ENCODE measurements around the gene CACNB4.
"Not testable (repeated sequence)": the region's sequence is repeated elsewhere in the genome, so short reads cannot be mapped to it uniquely, and the experiment has no call there.

Gene CACNB4

GRCh38 chr2:151904807-151905206 is 194.0 kb downstream of the CACNB4 start:
- no peak for DNase-seq (ENCODE audit: low read depth)

DNA sequence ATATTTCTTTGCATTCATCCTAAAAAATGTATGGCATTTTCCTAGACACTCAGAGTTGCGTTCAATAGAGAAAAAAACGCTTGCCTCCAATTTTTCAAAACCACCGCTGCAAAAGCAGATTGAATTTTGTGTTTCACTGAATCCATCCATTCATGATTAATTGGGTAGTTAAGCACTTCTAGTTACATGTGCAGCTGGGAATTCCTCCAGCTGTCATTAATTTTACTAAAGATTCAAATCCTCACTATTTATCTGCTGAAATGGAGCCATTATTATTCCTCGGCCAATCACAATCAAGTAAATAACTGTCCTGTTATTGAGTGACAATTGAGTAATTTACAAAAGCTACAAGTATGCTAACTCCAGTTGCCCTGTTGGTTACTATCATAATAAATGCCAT is 194.8 kb downstream of the CACNB4 start:
- DNase-seq (ENCODE audit: low read depth) = no peak

DNA sequence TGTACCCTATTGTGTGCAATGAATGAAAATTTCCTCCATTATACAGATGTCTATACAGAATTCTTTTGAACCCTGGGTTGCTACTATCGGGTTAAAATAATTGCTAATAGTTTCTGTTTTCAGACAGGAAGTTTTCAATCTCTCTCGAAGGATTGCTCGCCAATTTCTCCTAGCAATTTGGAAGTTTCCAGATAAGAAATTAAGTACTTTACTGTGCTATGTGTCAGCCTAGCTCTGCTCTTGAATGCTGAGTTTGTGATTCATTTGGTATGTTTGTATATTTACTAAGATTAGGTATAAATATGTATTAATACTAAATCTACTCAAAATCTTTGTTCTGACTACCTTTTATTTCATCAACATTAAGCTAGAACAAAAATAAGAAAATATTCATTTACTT is 196.0 kb downstream of the CACNB4 start:
- no peak for DNase-seq (ENCODE audit: low read depth)

DNA sequence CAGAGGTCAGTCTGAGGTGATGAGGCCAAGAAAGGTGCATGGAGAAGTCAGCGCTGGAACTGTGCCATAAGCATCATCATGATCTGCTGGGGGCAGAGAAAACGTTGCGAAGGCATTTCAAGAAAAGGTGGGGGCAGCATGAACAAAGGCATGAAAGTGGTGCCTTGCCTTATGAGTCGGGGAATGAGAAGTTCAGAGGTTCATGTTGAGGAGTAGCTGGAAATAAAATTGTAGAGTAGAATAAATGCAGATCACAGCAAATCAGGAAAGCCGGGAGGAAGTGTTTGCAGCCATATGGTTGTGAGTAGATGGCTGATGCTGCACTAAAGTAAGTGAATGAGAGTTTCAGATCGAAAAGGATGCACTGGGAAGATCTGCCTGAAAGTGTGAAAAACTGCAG is 198.5 kb downstream of the CACNB4 start:
- DNase-seq (ENCODE audit: low read depth) = no peak

- no peak for DNase-seq (ENCODE audit: low read depth)
Observed at GRCh38 chr2:151899156-151899555, 199.7 kb downstream of the CACNB4 start.

GRCh38 chr2:151891566-151892194 is 207.2 kb downstream of the CACNB4 start:
- no peak for DNase-seq (ENCODE audit: low read depth)

- no peak for DNase-seq (ENCODE audit: low read depth)
Observed at GRCh38 chr2:151887164-151887563, 211.7 kb downstream of the CACNB4 start.

GRCh38 chr2:151886241-151886640 is 212.6 kb downstream of the CACNB4 start:
- no peak for DNase-seq (ENCODE audit: low read depth)

- no peak for DNase-seq (ENCODE audit: low read depth)
Observed at GRCh38 chr2:151882786-151883445, 215.9 kb downstream of the CACNB4 start.

GRCh38 chr2:151881342-151881741 is 217.5 kb downstream of the CACNB4 start:
- DNase-seq (ENCODE audit: low read depth) = no peak

DNA sequence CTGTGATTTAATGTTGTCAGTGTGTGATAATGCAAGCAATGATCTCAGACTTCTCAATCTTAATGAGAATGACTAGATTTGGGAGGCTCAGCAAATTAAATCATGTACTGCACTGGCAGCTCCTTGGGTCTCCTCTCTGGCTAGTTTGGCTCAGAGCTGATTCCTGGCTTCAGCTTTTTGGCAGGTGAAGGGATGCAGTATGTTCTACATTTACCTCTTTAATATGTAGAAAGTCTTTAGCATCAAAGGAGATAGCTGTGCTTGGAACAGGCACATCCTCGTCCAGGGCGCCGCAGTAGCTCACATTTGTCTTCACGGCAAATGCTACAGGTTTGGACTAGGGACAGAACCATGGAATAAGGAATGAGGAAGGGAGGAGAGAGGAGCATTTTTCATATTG is 218.3 kb downstream of the CACNB4 start:
- no peak for DNase-seq (ENCODE audit: low read depth)

- no peak for DNase-seq (ENCODE audit: low read depth)
Observed at GRCh38 chr2:151878655-151879563, 219.9 kb downstream of the CACNB4 start.

DNA sequence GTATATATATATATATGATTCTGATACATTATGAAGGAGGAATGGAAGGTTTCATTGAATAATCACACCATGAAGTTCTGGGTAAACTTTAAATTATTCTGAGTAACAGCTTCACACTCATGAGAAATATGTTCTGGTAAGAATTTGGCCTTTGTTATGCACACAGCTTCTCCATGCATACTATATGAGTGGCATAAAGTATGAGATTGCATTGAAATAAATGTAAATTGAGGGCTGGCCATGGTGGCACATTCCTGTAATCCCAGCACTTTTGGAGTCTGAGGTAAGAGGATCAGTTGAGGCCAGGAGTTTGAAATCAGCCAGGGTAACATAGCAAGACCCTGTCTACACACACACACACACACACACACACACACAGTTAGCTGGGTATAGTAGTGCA is 220.6 kb downstream of the CACNB4 start:
- no peak for DNase-seq (ENCODE audit: low read depth)

DNA sequence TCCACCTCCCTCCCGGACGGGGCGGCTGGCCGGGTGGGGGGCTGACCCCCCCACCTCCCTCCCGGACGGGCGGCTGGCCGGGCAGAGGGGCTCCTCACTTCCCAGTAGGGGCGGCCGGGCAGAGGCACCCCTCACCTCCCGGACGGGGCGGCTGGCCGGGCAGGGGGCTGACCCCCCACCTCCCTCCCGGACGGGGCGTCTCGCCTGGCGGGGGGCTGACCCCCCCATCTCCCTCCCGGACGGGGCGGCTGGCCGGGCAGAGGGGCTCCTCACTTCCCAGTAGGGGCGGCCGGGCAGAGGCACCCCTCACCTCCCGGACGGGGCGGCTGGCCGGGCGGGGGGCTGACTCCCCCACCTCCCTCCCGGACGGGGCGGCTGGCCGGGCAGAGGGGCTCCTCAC is 223.2 kb downstream of the CACNB4 start:
- DNase-seq (ENCODE audit: low read depth) = not testable (repeated sequence)

- no peak for DNase-seq (ENCODE audit: low read depth)
Observed at GRCh38 chr2:151872463-151872862, 226.4 kb downstream of the CACNB4 start.

GRCh38 chr2:151869291-151869690 is 229.6 kb downstream of the CACNB4 start:
- DNase-seq (ENCODE audit: low read depth) = no peak

- DNase-seq (ENCODE audit: low read depth) = no peak
Observed at GRCh38 chr2:151862700-151863099, 236.1 kb downstream of the CACNB4 start.

GRCh38 chr2:151861174-151861573 is 237.7 kb downstream of the CACNB4 start:
- DNase-seq (ENCODE audit: low read depth) = no peak

DNA sequence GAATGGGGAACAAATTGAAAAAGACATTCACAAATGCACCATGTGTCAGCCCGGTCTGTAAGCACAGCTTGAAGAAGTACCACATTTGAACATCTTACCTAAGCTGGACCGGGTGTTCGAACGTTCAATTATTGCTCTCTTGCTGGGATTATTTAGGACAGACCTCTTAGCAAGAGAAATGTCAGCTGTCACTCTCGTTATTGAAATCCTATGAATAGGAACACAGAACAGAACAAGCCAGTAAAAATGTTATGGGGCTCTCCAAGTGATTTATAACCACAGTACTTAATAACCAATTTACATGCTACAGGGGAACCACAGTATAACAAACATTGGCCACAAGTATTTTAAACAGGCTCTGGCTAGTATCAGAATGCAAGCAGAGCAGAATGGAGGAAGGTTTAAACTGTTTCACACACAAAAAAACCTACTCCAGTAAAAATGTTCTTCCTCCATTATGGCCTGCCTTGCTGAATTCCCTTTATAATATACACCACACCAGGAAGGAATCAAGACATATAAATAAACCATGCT is 238.2 kb downstream of the CACNB4 start:
- no peak for DNase-seq (ENCODE audit: low read depth)

DNA sequence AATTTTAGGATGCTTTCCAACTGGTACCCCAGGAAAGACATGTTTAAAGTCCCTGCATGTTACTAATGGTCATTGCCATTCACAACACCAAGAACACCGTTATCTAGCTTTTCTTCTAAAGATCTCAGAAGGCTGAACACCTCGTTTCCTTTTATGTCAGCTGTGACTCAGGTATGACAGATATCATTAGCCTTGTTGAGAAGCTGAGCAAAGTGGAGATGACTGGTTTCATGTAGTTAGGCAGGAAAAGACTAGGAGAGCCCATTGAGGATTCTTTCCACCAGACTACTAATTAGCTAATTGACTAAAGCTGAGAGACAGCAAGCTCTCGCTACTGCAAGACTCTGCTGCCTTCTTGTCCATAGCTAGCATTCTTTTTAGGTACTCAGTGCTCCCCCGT is 238.6 kb downstream of the CACNB4 start:
- DNase-seq (ENCODE audit: low read depth) = no peak

GRCh38 chr2:151857650-151858049 is 241.2 kb downstream of the CACNB4 start:
- DNase-seq (ENCODE audit: low read depth) = no peak

DNA sequence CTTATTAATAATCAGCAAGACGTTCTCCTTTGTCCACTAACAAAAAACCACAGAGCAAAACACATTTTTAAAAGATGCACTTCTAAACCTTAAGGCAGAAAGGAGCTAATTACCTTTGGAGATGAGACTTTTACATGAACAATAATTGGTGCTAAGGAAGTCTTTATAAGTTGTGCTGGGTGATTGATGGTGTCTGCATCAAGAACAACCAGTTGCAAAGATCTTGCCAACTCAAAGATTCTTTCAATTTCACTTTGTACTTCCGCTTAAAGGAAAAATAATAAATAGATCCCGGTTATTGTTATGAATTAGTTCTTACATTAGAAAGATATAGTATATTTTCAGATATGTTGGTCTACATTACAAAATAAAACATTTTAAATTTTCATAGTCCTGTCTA is 243.7 kb downstream of the CACNB4 start:
- no peak for DNase-seq (ENCODE audit: low read depth)

Measured in stimulated activated CD8-positive, alpha-beta memory T cell treated with anti-CD3 and anti-CD28 coated beads, Interleukin-15, amount 100 ng/mL, for 24 hours (primary cell).